ENCODE data around the gene CRLF2. TPM values are rescaled to one million over a fixed set of nuclear protein-coding genes. Genes with fewer than 3 reads are reported as not detected.

CRLF2 gene
- polyA plus RNA-seq, 3 donors, result 0.11 to 0.17 TPM; not detected in 1

DNA sequence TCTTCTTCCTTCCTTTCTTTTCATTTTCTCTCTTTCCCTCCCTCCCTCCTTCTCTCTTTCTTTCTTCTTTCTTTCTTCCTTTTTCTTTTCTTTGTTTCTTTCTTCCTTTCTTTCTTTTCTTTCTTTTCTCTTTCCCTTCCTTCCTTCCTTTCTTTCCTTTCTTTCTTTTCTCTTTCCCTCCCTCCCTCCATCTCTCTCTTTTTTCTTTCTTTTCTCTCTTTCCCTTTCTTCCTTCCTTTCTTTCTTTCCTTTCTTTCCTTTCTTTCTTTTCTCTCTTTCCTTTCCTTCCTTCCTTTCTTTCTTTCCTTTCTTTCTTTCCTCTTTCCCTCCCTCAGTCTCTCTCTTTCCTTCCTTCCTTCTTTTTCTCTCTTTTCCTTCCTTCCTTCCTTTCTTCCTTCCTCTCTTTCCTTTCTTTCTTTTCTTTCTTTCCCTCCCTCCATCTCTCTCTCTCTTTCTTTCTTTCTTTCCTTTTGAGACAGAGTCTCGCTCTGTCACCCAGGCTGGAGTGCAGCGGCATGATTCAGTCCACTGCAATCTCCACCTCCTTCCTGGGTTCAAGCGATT, 44.4 kb downstream of the CRLF2 start:
- no peak overlapping the region for H3K4me3 Mint-ChIP-seq
- H3K27ac Mint-ChIP-seq, result no peak overlapping the region

DNA sequence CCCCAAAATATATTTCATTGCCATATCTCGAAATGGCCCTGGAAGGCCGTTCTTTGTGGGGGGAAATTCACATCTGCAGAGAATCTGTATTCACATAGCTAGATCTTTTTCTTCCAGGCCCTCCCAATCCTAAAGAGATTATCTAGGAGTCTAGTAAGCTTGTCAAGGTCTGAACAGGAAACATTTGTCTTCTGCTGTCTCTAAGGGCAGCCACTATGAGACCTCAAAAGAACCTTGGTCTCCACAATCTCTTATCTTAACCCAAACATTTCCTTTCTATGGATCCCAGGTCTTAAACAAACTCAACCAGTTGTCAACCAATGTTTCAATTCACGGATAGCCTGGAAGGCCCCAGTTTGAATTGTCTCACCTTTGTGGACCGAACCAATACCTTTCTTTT, 45.0 kb downstream of the CRLF2 start:
- H3K4me3 ChIP-seq (replicated peaks in 1 of 3; ENCODE audit: low read depth in 2 of 3, low read length in 3 of 3), result no peak overlapping the region

More for the DNA sequence above, 44.4 kb downstream of the CRLF2 start:
- H3K4me3 ChIP-seq (replicated peaks in 1 of 3; ENCODE audit: low read depth in 2 of 3, low read length in 3 of 3), result no peak overlapping the region
- no peak overlapping the region for H3K4me2 ChIP-seq (replicated peaks; ENCODE audit: extremely low read depth, low read length, poor library complexity, severe bottlenecking)
- H3K36me3 Mint-ChIP-seq, result no peaks in the 10 kb centered on the region
- no peak overlapping the region for H3K9ac ChIP-seq (ENCODE audit: insufficient read depth, low read length, poor library complexity, severe bottlenecking)
- H4K20me1 ChIP-seq (ENCODE audit: insufficient read depth, low read length), result no peaks in the 10 kb centered on the region
- intact Hi-C loops (cut with micrococcal nuclease), result loop anchor here in 1 of 2 donors (5.0 kb wide), 1 partner anchor 39 kb away; no protein-coding TSS in a partner anchor
- 100% methylated on average over 2 of the region's 3 CpGs for WGBS (ENCODE audit: insufficient coverage)
- H3K27me3 ChIP-seq (ENCODE audit: control insufficient read depth in 2 of 2, insufficient read depth in 2 of 2, low read length in 2 of 2), result no peaks in the 10 kb centered on the region
- no peaks in the 10 kb centered on the region for H3K36me3 ChIP-seq (replicated peaks in 1 of 2; ENCODE audit: control insufficient read depth in 1 of 2, insufficient read depth in 2 of 2, low read length in 2 of 2)
- H3K4me1 ChIP-seq (ENCODE audit: control insufficient read depth in 1 of 2, insufficient read depth in 2 of 2, low read length in 2 of 2), result peaks cover 4 to 5% of the 10 kb centered on the region in 2 donors
- DNase-seq, result no peak
- no peaks in the 10 kb centered on the region for H3K79me2 ChIP-seq (ENCODE audit: insufficient read depth, low read length)
- peaks cover 2 to 12% (median 10%) of the 10 kb centered on the region in 3 donors for H3K27me3 Mint-ChIP-seq (ENCODE audit: low read depth in 3 of 3)
- peaks cover 0 to 5% (median 0%) of the 10 kb centered on the region in 7 donors for H3K9me3 Mint-ChIP-seq
- no peak overlapping the region for H3K27ac ChIP-seq (ENCODE audit: low read depth in 1 of 2, low read length in 2 of 2)
- TF ChIP-seq, protein P1, sequence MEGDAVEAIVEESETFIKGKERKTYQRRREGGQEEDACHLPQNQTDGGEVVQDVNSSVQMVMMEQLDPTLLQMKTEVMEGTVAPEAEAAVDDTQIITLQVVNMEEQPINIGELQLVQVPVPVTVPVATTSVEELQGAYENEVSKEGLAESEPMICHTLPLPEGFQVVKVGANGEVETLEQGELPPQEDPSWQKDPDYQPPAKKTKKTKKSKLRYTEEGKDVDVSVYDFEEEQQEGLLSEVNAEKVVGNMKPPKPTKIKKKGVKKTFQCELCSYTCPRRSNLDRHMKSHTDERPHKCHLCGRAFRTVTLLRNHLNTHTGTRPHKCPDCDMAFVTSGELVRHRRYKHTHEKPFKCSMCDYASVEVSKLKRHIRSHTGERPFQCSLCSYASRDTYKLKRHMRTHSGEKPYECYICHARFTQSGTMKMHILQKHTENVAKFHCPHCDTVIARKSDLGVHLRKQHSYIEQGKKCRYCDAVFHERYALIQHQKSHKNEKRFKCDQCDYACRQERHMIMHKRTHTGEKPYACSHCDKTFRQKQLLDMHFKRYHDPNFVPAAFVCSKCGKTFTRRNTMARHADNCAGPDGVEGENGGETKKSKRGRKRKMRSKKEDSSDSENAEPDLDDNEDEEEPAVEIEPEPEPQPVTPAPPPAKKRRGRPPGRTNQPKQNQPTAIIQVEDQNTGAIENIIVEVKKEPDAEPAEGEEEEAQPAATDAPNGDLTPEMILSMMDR (IDR thresholded peaks at IDR 0.05), result peak; percentile 19
- peaks cover 11% of the 10 kb centered on the region for H3K4me1 Mint-ChIP-seq
- no peak overlapping the region for H2AFZ ChIP-seq (ENCODE audit: insufficient read depth, low read depth, low read length, poor library complexity, severe bottlenecking)
- H3K9me3 ChIP-seq (replicated peaks in 1 of 2; ENCODE audit: control insufficient read depth in 1 of 2, insufficient read depth in 1 of 2, low read length in 2 of 2), result no peaks in the 10 kb centered on the region

More for the DNA sequence above, 45.0 kb downstream of the CRLF2 start:
- Mint-ChIP-seq H3K36me3 (no peaks in the 10 kb centered on the region), H3K4me3 (no peak overlapping the region), H3K27ac (no peak overlapping the region), H3K4me1 (peaks cover 12% of the 10 kb centered on the region), H3K27me3 (ENCODE audit: low read depth in 3 of 3) (peaks cover 3 to 12% (median 10%) of the 10 kb centered on the region in 3 donors), H3K9me3 (peaks cover 0 to 5% (median 0%) of the 10 kb centered on the region in 7 donors)
- no peaks in the 10 kb centered on the region for H3K9me3 ChIP-seq (replicated peaks in 1 of 2; ENCODE audit: control insufficient read depth in 1 of 2, insufficient read depth in 1 of 2, low read length in 2 of 2)
- TF ChIP-seq, protein P1 (IDR thresholded peaks at IDR 0.05), result no peak
- no peak for DNase-seq
- no peaks in the 10 kb centered on the region for H3K27me3 ChIP-seq (ENCODE audit: control insufficient read depth in 2 of 2, insufficient read depth in 2 of 2, low read length in 2 of 2)
- H3K4me1 ChIP-seq (ENCODE audit: control insufficient read depth in 1 of 2, insufficient read depth in 2 of 2, low read length in 2 of 2), result peaks cover 4 to 5% of the 10 kb centered on the region in 2 donors
- no peaks in the 10 kb centered on the region for H3K79me2 ChIP-seq (ENCODE audit: insufficient read depth, low read length)
- intact Hi-C loops (cut with micrococcal nuclease), result loop anchor here in 1 of 2 donors (5.0 kb wide), 1 partner anchor 40 kb away; no protein-coding TSS in a partner anchor
- WGBS (ENCODE audit: insufficient coverage), result 0% methylated on average over 2 of the region's 4 CpGs
- H2AFZ ChIP-seq (ENCODE audit: insufficient read depth, low read depth, low read length, poor library complexity, severe bottlenecking), result no peak overlapping the region
- no peaks in the 10 kb centered on the region for H3K36me3 ChIP-seq (replicated peaks in 1 of 2; ENCODE audit: control insufficient read depth in 1 of 2, insufficient read depth in 2 of 2, low read length in 2 of 2)
- no peak overlapping the region for H3K27ac ChIP-seq (ENCODE audit: low read depth in 1 of 2, low read length in 2 of 2)
- no peaks in the 10 kb centered on the region for H4K20me1 ChIP-seq (ENCODE audit: insufficient read depth, low read length)
- no peak overlapping the region for H3K9ac ChIP-seq (ENCODE audit: insufficient read depth, low read length, poor library complexity, severe bottlenecking)
- no peak overlapping the region for H3K4me2 ChIP-seq (replicated peaks; ENCODE audit: extremely low read depth, low read length, poor library complexity, severe bottlenecking)
